GM12872 (cell line): ENCODE measurements around the gene C10orf105.

Experiments used
- CTCF ChIP-seq: IDR thresholded peaks from 3 replicates; pipeline ENCODE4 v1.5.1; 2011; ENCODE audit warnings: low read depth, mild to moderate bottlenecking, low read length, moderate library complexity; ENCODE audit not compliant: insufficient read depth

The C10orf105 gene

GRCh38 chr10:71717056-71717455, 2.5 kb downstream of the C10orf105 start:
- no peak for TF ChIP-seq CTCF

GRCh38 chr10:71716426-71716825, 3.2 kb downstream of the C10orf105 start:
- TF ChIP-seq CTCF = no peak

- TF ChIP-seq CTCF = no peak
Measured at GRCh38 chr10:71715860-71716259, 3.7 kb downstream of the C10orf105 start.

- TF ChIP-seq CTCF = no peak
Measured at GRCh38 chr10:71715026-71715425, 4.6 kb downstream of the C10orf105 start.

GRCh38 chr10:71714592-71714991, 5.0 kb downstream of the C10orf105 start:
- TF ChIP-seq CTCF = no peak

- TF ChIP-seq CTCF = no peak
Measured at GRCh38 chr10:71714031-71714410, 5.6 kb downstream of the C10orf105 start.

GRCh38 chr10:71713135-71714030, 6.2 kb downstream of the C10orf105 start:
- 0 out of 3 replicates have a peak, but pooled peaks have one; percentile 5 for TF ChIP-seq CTCF
